K562 (cell line): ENCODE measurements around the gene PIH1D1. TPM values are rescaled to one million over a fixed set of nuclear protein-coding genes. Genes with fewer than 3 reads are reported as not detected.

ENCODE experiments used
- CBFB ChIP-seq: sonication (generic); formaldehyde crosslinking; IDR thresholded peaks from 2 replicates; pipeline ENCODE4 v1.4.0; 2020; ENCODE audit warnings: mild to moderate bottlenecking, missing genetic modification reagents
- CC2D1A ChIP-seq: fragments of 450-650 bp; IDR thresholded peaks from 2 replicates; pipeline ENCODE4 v1.6.1; 2017; ENCODE audit warnings: mild to moderate bottlenecking
- COPS2 ChIP-seq: fragments of 450-650 bp; conservative IDR thresholded peaks from 2 replicates; pipeline ENCODE4 v1.6.1; 2016; ENCODE audit warnings: mild to moderate bottlenecking, moderate library complexity
- EHMT2 ChIP-seq: fragments of 450-650 bp; IDR thresholded peaks from 2 replicates; pipeline ENCODE4 v1.6.1; 2018; ENCODE audit warnings: antibody characterized with exemption
- ETS2 ChIP-seq: IDR thresholded peaks from 2 replicates; pipeline ENCODE4 v1.6.1; 2016; ENCODE audit warnings: borderline replicate concordance, missing genetic modification characterization, mild to moderate bottlenecking, moderate library complexity, missing compliant biosample characterization; ENCODE audit not compliant: poor library complexity, severe bottlenecking
- FOSL1 ChIP-seq: fragments of 200-800 bp; sonication (Bioruptor generic); conservative IDR thresholded peaks from 2 replicates; pipeline ENCODE4 v1.6.1; 2016; ENCODE audit warnings: missing genetic modification characterization, missing compliant biosample characterization
- FOXJ2 ChIP-seq: fragments of 200-800 bp; sonication (Bioruptor generic); IDR thresholded peaks from 2 replicates; pipeline ENCODE4 v1.6.1; 2016; ENCODE audit warnings: missing genetic modification characterization, missing compliant biosample characterization
- FOXK1 ChIP-seq: sonication (generic); formaldehyde crosslinking; IDR thresholded peaks from 2 replicates; pipeline ENCODE4 v1.8.0; 2022; ENCODE audit warnings: missing genetic modification reagents, mild to moderate bottlenecking, borderline replicate concordance
- FOXK2 ChIP-seq, 2 experiments: fragments of 450-650 bp; IDR thresholded peaks in 1 of 2; conservative IDR thresholded peaks in 1 of 2; 2 replicates each; pipeline ENCODE4 v1.6.1; 2016; ENCODE audit warnings: low read depth in 2 of 2, mild to moderate bottlenecking in 1 of 2
- GABPA ChIP-seq: fragments of 200-800 bp; sonication (Bioruptor generic); conservative IDR thresholded peaks from 2 replicates; pipeline ENCODE4 v1.6.1; 2016; ENCODE audit warnings: low read depth, missing genetic modification characterization, missing compliant biosample characterization
- GTF2F1 ChIP-seq: IDR thresholded peaks from 2 replicates; pipeline ENCODE4 v1.6.1; 2011; ENCODE audit warnings: low read depth, low read length, improper control_type of control experiment
- HNRNPK ChIP-seq: fragments of 200-400 bp; formaldehyde crosslinking; IDR thresholded peaks from one replicate; pipeline ENCODE4 v1.6.1; 2018; ENCODE audit warnings: mild to moderate bottlenecking, low read depth, low read length; ENCODE audit not compliant: poor library complexity, severe bottlenecking
- NCOA4 ChIP-seq: fragments of 450-650 bp; IDR thresholded peaks from 2 replicates; pipeline ENCODE4 v1.6.1; 2018; ENCODE audit warnings: mild to moderate bottlenecking; ENCODE audit not compliant: partially characterized antibody
- PTTG1 ChIP-seq: fragments of 450-650 bp; IDR thresholded peaks from 2 replicates; pipeline ENCODE4 v1.6.1; 2016; ENCODE audit warnings: low read depth, mild to moderate bottlenecking, missing genetic modification characterization, missing compliant biosample characterization
- RBBP5 ChIP-seq: fragments of 200-600 bp; sonication (generic); IDR thresholded peaks from 2 replicates; pipeline ENCODE4 v1.6.1; 2012; ENCODE audit warnings: borderline replicate concordance, mild to moderate bottlenecking, low read length, control low read depth, inconsistent platforms; ENCODE audit not compliant: insufficient read depth, poor library complexity, severe bottlenecking
- SAP30 ChIP-seq: fragments of 200-600 bp; sonication (generic); IDR thresholded peaks from 2 replicates; pipeline ENCODE4 v1.6.1; 2012; ENCODE audit warnings: borderline replicate concordance, low read depth, mild to moderate bottlenecking, moderate library complexity, low read length, control low read depth, inconsistent platforms; ENCODE audit not compliant: insufficient read depth, poor library complexity, severe bottlenecking
- SIRT6 ChIP-seq: IDR thresholded peaks from one replicate; pipeline ENCODE4 v1.6.1; 2012; ENCODE audit warnings: low read depth, mild to moderate bottlenecking, control low read depth, inconsistent platforms, low read length, moderate library complexity
- SRSF1 ChIP-seq: fragments of 200-400 bp; formaldehyde crosslinking; IDR thresholded peaks from 2 replicates; pipeline ENCODE4 v1.6.1; 2017; ENCODE audit warnings: mild to moderate bottlenecking, low read depth, low read length, moderate library complexity
- SRSF7 ChIP-seq: fragments of 200-400 bp; formaldehyde crosslinking; optimal IDR thresholded peaks from 2 replicates; pipeline ENCODE3; 2017; ENCODE audit warnings: mild to moderate bottlenecking, low read depth, low read length
- TGIF2 ChIP-seq: sonication (generic); formaldehyde crosslinking; IDR thresholded peaks from 2 replicates; pipeline ENCODE4 v1.8.1; 2022; ENCODE audit warnings: mild to moderate bottlenecking, missing genetic modification reagents, moderate library complexity
- ZNF224 ChIP-seq: sonication (generic); formaldehyde crosslinking; IDR thresholded peaks from 2 replicates; pipeline ENCODE4 v1.8.0; 2022; ENCODE audit warnings: mild to moderate bottlenecking, missing genetic modification reagents
- ZNF232 ChIP-seq: sonication (generic); formaldehyde crosslinking; IDR thresholded peaks from 2 replicates; pipeline ENCODE4 v1.8.0; 2022; ENCODE audit warnings: mild to moderate bottlenecking, missing genetic modification reagents
- ZNF282 ChIP-seq: sonication (generic); formaldehyde crosslinking; IDR thresholded peaks from 2 replicates; pipeline ENCODE4 v1.8.1; 2023; ENCODE audit warnings: missing genetic modification reagents
- ZNF324 ChIP-seq: fragments of 250-450 bp; sonication (Bioruptor Pico); IDR thresholded peaks from 2 replicates; pipeline ENCODE4 v1.4.0; 2020; ENCODE audit warnings: mild to moderate bottlenecking
- ZNF780A ChIP-seq: fragments of 250-450 bp; sonication (Bioruptor Pico); IDR thresholded peaks from 2 replicates; pipeline ENCODE4 v1.5.0; 2021; ENCODE audit warnings: mild to moderate bottlenecking
- ZNF830 ChIP-seq: fragments of 250-450 bp; sonication (Bioruptor Pico); IDR thresholded peaks from 2 replicates; pipeline ENCODE4 v1.5.0; 2021; ENCODE audit warnings: mild to moderate bottlenecking
- polyA plus RNA-seq, 8 experiments: library from polyadenylated mRNA; depleted of rRNA in 4 of 8; stranded (reverse) in 5 of 8; unstranded in 3 of 8; fragments of >200 nt; fragmentation: Nextera tagmentation in 2 of 8; fragmentation: Illumina TruSeq in 1 of 8; extraction: Ambion mirVana in 2 of 8; extraction: Trizol in 1 of 8; gene quantifications; 2 replicates each; pipeline versions ENCODE4 v1.2.1 to v1.2.3, GENCODE V29; 2011 to 2014; ENCODE audit warnings: inconsistent platforms in 1 of 8, missing spikeins in 1 of 8
- total RNA-seq, 7 experiments: library from RNA; depleted of rRNA in 6 of 7; stranded (reverse); fragments of >200 nt in 6 of 7; fragmentation: Illumina TruSeq in 2 of 7; extraction: Trizol in 2 of 7; gene quantifications; 2 replicates each; pipeline versions ENCODE4 v1.2.1 to v1.2.3, GENCODE V29; 2011 to 2021; ENCODE audit warnings: low replicate concordance in 1 of 7
- TF ChIP-seq, protein P1 (sequence below): fragments of 250-450 bp; sonication (Bioruptor Pico); IDR thresholded peaks from 2 replicates; pipeline ENCODE4 v1.9.0; 2021; ENCODE audit warnings: mild to moderate bottlenecking
- TF ChIP-seq, protein P2 (sequence below): fragments of 200-800 bp; sonication (Bioruptor generic); IDR thresholded peaks from 2 replicates; pipeline ENCODE4 v1.6.1; 2017; ENCODE audit warnings: missing genetic modification characterization, missing compliant biosample characterization

Gene PIH1D1
- total and polyA plus RNA-seq, 9 of the 15 experiments (the other 6 are each of a cell fraction or from before 2014, with no cell fraction given), result 26.5 to 224 (median 137) TPM

DNA sequence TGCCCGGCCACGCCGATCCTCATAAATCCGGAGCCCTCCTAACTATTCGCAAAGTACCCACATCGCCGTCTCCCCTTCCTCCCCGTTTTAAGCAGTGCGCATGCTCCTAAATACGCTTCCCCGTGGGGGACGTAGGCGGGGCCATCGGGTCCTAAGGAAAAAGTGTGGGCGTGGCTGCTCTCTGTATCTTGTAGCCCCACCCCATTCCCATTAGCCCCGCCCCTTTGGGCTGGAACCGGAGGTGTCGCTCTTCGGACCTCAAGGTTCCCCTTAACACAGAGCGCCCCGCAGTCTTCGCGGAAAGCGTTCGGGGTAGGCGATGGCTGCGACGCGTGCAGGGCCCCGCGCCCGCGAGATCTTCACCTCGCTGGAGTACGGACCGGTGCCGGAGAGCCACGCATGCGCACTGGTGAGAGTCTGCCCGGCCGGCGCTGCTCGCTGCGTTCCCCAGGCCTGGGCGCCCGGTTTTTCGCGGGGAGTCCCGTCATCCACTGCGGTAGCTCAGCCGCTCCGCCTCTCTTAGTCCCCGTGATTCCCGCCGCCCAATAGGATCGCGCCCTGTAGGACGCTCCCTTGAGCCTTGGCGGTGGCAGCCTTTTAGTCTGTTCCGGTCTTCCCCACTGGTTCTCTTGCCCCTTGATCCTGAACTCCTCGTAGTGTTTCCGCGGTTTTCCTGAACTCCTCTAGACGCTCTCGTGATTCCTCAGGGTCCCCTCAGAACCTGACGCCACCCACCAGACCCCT lies 1.6 kb upstream of the PIH1D1 start, which contains the start of gene ALDH16A1 (continued):
- TF ChIP-seq GABPA (tag) (no peak; the same call in 1 of the 2 replicates), FOXJ2 (tag) (peak; percentile 74; the same call in 1 of the 2 replicates), ZNF232 (CRISPR knock-in tag) (no peak), GTF2F1 (peak; percentile 61; the same call in 1 of the 2 replicates), CC2D1A (no peak), EHMT2 (no peak), SIRT6 (no peak), COPS2 (no peak), ZNF224 (no peak), ZNF282 (CRISPR knock-in tag) (no peak), CBFB (no peak; the same call in 1 of the 2 replicates), ZNF780A (no peak; the same call in 1 of the 2 replicates), SAP30 (peak; percentile 17), ZNF830 (CRISPR knock-in tag) (peak; percentile 35; the same call in 1 of the 2 replicates), FOSL1 (tag) (no peak), ZNF324 (no peak), FOXK2 (conservative IDR thresholded peaks at IDR 0.05 in 1 of 2, IDR thresholded peaks at IDR 0.05 in 1 of 2; ENCODE audit: low read depth in 2 of 2) (peak; percentile 26 to 54; a peak in 1 of 4 replicates), HNRNPK (no peak), TGIF2 (CRISPR knock-in tag) (no peak), FOXK1 (CRISPR knock-in tag) (no peak), ETS2 (no peak), PTTG1 (tag) (no peak), NCOA4 (no peak), RBBP5 (peak; percentile 61), SRSF7 (no peak), SRSF1 (no peak)
- TF ChIP-seq, protein P1, sequence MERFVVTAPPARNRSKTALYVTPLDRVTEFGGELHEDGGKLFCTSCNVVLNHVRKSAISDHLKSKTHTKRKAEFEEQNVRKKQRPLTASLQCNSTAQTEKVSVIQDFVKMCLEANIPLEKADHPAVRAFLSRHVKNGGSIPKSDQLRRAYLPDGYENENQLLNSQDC (CRISPR knock-in tag), result no peak
- TF ChIP-seq, protein P2, sequence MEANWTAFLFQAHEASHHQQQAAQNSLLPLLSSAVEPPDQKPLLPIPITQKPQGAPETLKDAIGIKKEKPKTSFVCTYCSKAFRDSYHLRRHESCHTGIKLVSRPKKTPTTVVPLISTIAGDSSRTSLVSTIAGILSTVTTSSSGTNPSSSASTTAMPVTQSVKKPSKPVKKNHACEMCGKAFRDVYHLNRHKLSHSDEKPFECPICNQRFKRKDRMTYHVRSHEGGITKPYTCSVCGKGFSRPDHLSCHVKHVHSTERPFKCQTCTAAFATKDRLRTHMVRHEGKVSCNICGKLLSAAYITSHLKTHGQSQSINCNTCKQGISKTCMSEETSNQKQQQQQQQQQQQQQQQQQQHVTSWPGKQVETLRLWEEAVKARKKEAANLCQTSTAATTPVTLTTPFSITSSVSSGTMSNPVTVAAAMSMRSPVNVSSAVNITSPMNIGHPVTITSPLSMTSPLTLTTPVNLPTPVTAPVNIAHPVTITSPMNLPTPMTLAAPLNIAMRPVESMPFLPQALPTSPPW, result peak; percentile 61; the same call in 1 of the 2 replicates
